Activated effector memory CD4-positive, alpha-beta T cell treated with anti-CD3 and anti-CD28 coated beads, Interleukin-2, amount 50 U/mL, for 16 hours (primary cell): ENCODE measurements around the gene CTNNA2.

Experiments used
- DNase-seq: peaks from one replicate; pipeline ENCODE4 v3.0.0-alpha.2; 2020

The CTNNA2 gene

GRCh38 chr2:79941179-79941578 lies 428.3 kb downstream of the CTNNA2 start:
- DNase-seq: no peak

- no peak for DNase-seq
Observed at GRCh38 chr2:79944205-79944604, 431.4 kb downstream of the CTNNA2 start.

GRCh38 chr2:79945653-79946445 lies 433.0 kb downstream of the CTNNA2 start:
- no peak for DNase-seq

GRCh38 chr2:79947751-79948150 lies 434.9 kb downstream of the CTNNA2 start:
- DNase-seq: no peak

- DNase-seq: no peak
Observed at GRCh38 chr2:79950526-79950925, 437.7 kb downstream of the CTNNA2 start.

- DNase-seq: no peak
Observed at GRCh38 chr2:79952616-79953015, 439.8 kb downstream of the CTNNA2 start.

- DNase-seq: no peak
Observed at GRCh38 chr2:79960035-79960434, 447.2 kb downstream of the CTNNA2 start.

GRCh38 chr2:79960519-79960918 lies 447.7 kb downstream of the CTNNA2 start:
- no peak for DNase-seq

GRCh38 chr2:79964966-79965365 lies 452.1 kb downstream of the CTNNA2 start:
- DNase-seq: no peak

GRCh38 chr2:79966369-79966768 lies 453.5 kb downstream of the CTNNA2 start:
- DNase-seq: no peak

GRCh38 chr2:79966882-79967281 lies 454.0 kb downstream of the CTNNA2 start:
- DNase-seq: no peak

GRCh38 chr2:79971807-79972206 lies 459.0 kb downstream of the CTNNA2 start:
- no peak for DNase-seq

GRCh38 chr2:79972661-79973060 lies 459.8 kb downstream of the CTNNA2 start:
- no peak for DNase-seq

- DNase-seq: no peak
Observed at GRCh38 chr2:79975791-79976565, 463.1 kb downstream of the CTNNA2 start.

GRCh38 chr2:79977792-79978191 lies 464.9 kb downstream of the CTNNA2 start:
- DNase-seq: no peak

GRCh38 chr2:79980116-79980515 lies 467.3 kb downstream of the CTNNA2 start:
- no peak for DNase-seq

- no peak for DNase-seq
Observed at GRCh38 chr2:79980816-79981215, 468.0 kb downstream of the CTNNA2 start.

GRCh38 chr2:79981316-79981715 lies 468.5 kb downstream of the CTNNA2 start:
- DNase-seq: no peak

GRCh38 chr2:79982445-79982844 lies 469.6 kb downstream of the CTNNA2 start:
- no peak for DNase-seq

GRCh38 chr2:79984476-79984875 lies 471.6 kb downstream of the CTNNA2 start:
- DNase-seq: no peak

- no peak for DNase-seq
Observed at GRCh38 chr2:79985145-79985544, 472.3 kb downstream of the CTNNA2 start.

- no peak for DNase-seq
Observed at GRCh38 chr2:79985571-79985970, 472.7 kb downstream of the CTNNA2 start.

- DNase-seq: no peak
Observed at GRCh38 chr2:79993144-79993543, 480.3 kb downstream of the CTNNA2 start.

GRCh38 chr2:79994161-79994560 lies 481.3 kb downstream of the CTNNA2 start:
- no peak for DNase-seq
